Ascending aorta (tissue), 2 donors: ENCODE results near the gene CYP8B1. TPM values are rescaled to one million over a fixed set of nuclear protein-coding genes. Genes with fewer than 3 reads are reported as not detected.
A peak's percentile ranks its signal among the peaks of the same experiment; 100 is the strongest.

ENCODE experiments used
- DNase-seq, 2 donors: peaks; one replicate each; pipeline ENCODE4 v3.0.0-alpha.2; 2019; ENCODE audit warnings: low spot score in 2 of 2
- H3K27ac ChIP-seq, 2 donors: fragments of 200-600 bp; sonication (generic); one replicate each; pipeline ENCODE4 v1.5.1; 2016 to 2017; ENCODE audit warnings: mild to moderate bottlenecking in 1 of 2
- H3K27me3 ChIP-seq: fragments of 200-600 bp; sonication (generic); one replicate; pipeline ENCODE4 v1.5.1; 2017
- H3K36me3 ChIP-seq, 2 donors: fragments of 200-600 bp; sonication (generic); one replicate each; pipeline ENCODE4 v1.5.1; 2016
- H3K4me1 ChIP-seq, 2 donors: fragments of 200-600 bp; sonication (generic); one replicate each; pipeline ENCODE4 v1.5.1; 2016 to 2017; ENCODE audit warnings: mild to moderate bottlenecking in 1 of 2
- H3K4me3 ChIP-seq, 2 donors: fragments of 200-600 bp; sonication (generic); one replicate each; pipeline ENCODE4 v1.5.1; 2016 to 2017; ENCODE audit warnings: mild to moderate bottlenecking in 1 of 2
- H3K9me3 ChIP-seq, 2 donors: fragments of 200-600 bp; sonication (generic); one replicate each; pipeline ENCODE4 v1.5.1; 2016
- intact Hi-C: fragments of 100-400 bp; cut with DNase I; formaldehyde crosslinking; loops from one replicate; pipeline ENCODE4 v1.15.1; 2023
- total RNA-seq: library from RNA; depleted of rRNA; stranded (reverse); fragments of >200 nt; gene quantifications from one replicate; pipeline ENCODE4 v1.1.0, GENCODE V29; 2016
- TF ChIP-seq, protein P1 (sequence below), 3 experiments: fragments of 200-600 bp in 2 of 3; fragments of 450-650 bp in 1 of 3; sonication (generic) in 2 of 3; IDR thresholded peaks; one replicate each; pipeline ENCODE4 v1.5.1; 2016 to 2019; ENCODE audit warnings: antibody characterized with exemption in 3 of 3, mild to moderate bottlenecking in 1 of 3, moderate library complexity in 1 of 3

CYP8B1 gene
- total RNA-seq, 1 donor from 2014 or later, result 0.43 TPM

DNA sequence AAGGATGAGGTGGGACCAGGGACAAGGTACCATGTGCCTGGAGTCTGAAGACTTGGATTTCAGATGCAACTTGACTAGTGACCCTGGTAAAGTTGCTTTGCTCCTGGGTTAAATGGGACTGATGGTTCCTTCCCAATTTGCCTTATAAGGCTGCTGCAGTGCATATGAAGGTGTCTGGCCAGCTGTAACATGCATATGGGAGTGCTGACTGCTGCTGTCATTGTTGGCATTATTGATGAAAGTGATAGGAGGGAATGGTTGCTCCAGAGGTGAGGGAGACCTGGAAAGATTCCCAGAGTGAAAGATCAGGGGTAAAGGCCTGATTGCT is 20.5 kb downstream of the CYP8B1 start:
- no peak overlapping the region for H3K27ac ChIP-seq
- H3K27me3 ChIP-seq, result no peaks in the 10 kb centered on the region
- intact Hi-C loops, result no loop called here
- no peaks in the 10 kb centered on the region for H3K9me3 ChIP-seq
- H3K36me3 ChIP-seq, result no peaks in the 10 kb centered on the region
- DNase-seq, result no peak
- peaks cover 0 to 19% of the 10 kb centered on the region in 2 donors for H3K4me1 ChIP-seq
- TF ChIP-seq, protein P1, sequence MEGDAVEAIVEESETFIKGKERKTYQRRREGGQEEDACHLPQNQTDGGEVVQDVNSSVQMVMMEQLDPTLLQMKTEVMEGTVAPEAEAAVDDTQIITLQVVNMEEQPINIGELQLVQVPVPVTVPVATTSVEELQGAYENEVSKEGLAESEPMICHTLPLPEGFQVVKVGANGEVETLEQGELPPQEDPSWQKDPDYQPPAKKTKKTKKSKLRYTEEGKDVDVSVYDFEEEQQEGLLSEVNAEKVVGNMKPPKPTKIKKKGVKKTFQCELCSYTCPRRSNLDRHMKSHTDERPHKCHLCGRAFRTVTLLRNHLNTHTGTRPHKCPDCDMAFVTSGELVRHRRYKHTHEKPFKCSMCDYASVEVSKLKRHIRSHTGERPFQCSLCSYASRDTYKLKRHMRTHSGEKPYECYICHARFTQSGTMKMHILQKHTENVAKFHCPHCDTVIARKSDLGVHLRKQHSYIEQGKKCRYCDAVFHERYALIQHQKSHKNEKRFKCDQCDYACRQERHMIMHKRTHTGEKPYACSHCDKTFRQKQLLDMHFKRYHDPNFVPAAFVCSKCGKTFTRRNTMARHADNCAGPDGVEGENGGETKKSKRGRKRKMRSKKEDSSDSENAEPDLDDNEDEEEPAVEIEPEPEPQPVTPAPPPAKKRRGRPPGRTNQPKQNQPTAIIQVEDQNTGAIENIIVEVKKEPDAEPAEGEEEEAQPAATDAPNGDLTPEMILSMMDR (IDR thresholded peaks at IDR 0.05), result no peak
- no peak overlapping the region for H3K4me3 ChIP-seq

DNA sequence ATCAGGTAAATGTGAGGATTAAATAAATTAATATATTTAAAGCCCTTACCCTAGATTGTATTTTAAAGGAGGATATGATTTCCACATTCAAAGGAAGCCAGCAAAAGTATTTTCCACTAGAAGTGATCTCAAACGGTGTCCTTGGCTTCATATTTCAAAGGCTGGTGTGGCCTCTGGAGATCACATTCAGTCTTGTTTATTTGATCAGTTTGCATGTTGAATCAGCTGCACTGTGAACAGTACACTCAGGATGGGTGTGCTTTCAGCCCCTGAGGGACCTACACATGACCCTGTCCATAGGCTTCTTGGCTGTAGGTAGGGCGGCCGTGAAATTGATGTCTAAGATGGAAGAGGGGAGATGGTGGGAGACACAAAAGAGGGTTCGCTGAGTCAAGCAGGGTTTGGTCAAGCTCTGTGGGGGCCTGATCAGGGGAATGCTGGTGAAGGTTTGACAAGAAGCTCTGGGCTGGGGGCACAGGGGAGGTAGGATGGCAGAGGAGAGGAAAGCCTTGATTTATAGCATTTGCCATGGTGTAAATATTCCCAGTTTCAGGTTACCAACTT is 21.9 kb downstream of the CYP8B1 start:
- intact Hi-C loops, result no loop called here
- Histone ChIP-seq H3K4me3 (no peak overlapping the region), H3K27ac (no peak overlapping the region), H3K36me3 (no peaks in the 10 kb centered on the region), H3K4me1 (peaks cover 0 to 19% of the 10 kb centered on the region in 2 donors), H3K27me3 (no peaks in the 10 kb centered on the region), H3K9me3 (no peaks in the 10 kb centered on the region)
- TF ChIP-seq, protein P1 (IDR thresholded peaks at IDR 0.05), result no peak
- DNase-seq, result no peak

DNA sequence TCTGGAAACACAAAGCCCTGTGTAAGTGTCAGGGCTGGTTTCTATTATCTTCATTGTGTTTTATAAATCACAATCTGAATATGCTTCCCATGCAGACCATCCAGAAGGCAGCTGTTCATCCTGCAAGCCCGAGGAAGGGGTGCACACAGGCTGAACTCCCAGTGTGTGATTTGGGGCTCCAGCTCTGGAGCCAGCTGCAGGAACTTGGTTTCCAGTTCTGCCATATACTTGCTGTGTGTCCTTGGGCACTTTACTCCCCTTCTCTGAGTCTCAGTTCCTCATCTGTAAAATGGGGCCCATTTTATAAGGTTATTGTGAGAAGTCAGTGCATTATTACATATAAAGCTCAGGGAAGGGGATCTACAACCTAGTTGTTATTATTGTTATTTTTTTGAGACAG is 22.6 kb downstream of the CYP8B1 start:
- H3K4me3 ChIP-seq, result no peak overlapping the region
- no peaks in the 10 kb centered on the region for H3K27me3 ChIP-seq
- TF ChIP-seq, protein P1 (IDR thresholded peaks at IDR 0.05), result no peak
- H3K9me3 ChIP-seq, result no peaks in the 10 kb centered on the region
- no peaks in the 10 kb centered on the region for H3K36me3 ChIP-seq
- peak overlapping the region; percentile 57 to 71 for H3K27ac ChIP-seq
- intact Hi-C loops, result no loop called here
- no peak for DNase-seq
- peaks cover 0 to 19% of the 10 kb centered on the region in 2 donors for H3K4me1 ChIP-seq

DNA sequence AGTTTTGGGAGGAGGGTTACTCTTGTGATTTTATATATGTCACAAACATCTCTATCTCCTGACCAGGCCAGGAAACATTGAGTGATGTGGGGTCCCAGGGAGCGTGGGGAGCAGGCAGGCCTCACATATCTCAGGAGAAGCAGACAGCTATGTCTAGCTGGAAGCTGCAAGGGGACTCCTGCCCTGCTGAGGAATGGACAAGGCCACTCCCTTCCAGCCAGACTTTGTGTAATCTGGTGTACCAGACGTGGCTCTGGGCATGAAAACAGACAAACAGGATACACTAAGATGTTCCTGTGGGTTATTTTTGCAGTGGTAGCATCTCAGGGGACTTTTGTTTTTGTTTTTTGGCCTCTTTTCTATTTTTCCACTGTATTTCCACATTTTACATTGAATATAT is 23.2 kb downstream of the CYP8B1 start:
- no peak overlapping the region for H3K4me3 ChIP-seq
- peaks cover 0 to 22% of the 10 kb centered on the region in 2 donors for H3K4me1 ChIP-seq
- DNase-seq, result peak in 1 of 2 donors; percentile 71
- peak overlapping the region; percentile 57 to 71 for H3K27ac ChIP-seq
- no peaks in the 10 kb centered on the region for H3K36me3 ChIP-seq
- H3K9me3 ChIP-seq, result no peaks in the 10 kb centered on the region
- no peaks in the 10 kb centered on the region for H3K27me3 ChIP-seq
- intact Hi-C loops, result no loop called here
- TF ChIP-seq, protein P1 (IDR thresholded peaks at IDR 0.05), result no peak

DNA sequence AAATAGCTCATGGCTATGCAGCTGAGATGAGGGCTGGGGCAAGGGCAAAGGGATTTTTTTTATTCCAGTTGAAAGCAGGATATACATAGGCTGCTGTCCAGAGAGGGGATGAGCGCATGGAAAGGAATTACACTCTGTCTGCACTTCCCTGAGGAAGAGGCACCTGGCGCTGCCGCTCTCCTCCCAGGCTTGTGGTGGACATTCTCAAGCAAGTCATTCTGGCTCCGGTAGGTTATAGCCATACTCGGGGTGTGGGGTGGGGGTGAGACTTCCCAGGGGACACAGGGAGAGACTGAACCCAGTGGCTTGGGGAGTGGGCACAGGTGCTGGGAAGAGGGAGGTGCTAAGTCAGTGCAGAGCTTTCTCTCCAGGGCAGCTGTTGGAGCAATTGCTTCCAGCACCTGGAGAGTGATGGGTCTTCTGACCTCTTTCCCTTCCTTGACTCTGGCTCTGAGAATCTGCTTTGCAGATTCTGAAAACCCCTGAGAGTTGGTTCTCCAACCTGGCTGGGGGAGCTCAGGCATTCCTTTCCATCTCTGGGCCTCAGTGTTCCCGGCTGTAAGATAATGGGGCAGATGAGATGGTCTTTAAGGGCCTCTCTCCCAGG is 24.3 kb downstream of the CYP8B1 start:
- H3K27ac ChIP-seq, result peak overlapping the region; percentile 57 to 71
- DNase-seq, result no peak

More for the DNA sequence above, 24.3 kb downstream of the CYP8B1 start:
- TF ChIP-seq, protein P1 (IDR thresholded peaks at IDR 0.05), result no peak
- intact Hi-C loops, result no loop called here
- no peaks in the 10 kb centered on the region for H3K27me3 ChIP-seq
- no peaks in the 10 kb centered on the region for H3K36me3 ChIP-seq
- no peaks in the 10 kb centered on the region for H3K9me3 ChIP-seq
- H3K4me3 ChIP-seq, result no peak overlapping the region
- H3K4me1 ChIP-seq, result peaks cover 2 to 30% of the 10 kb centered on the region in 2 donors
